ENCODE data around the gene CTLA4.

The CTLA4 gene

GRCh38 chr2:203893401-203893800 lies 25.8 kb downstream of the CTLA4 start:
- DNase-seq = no peak

- DNase-seq = no peak
These were observed 26.3 kb downstream of the CTLA4 start for GRCh38 chr2:203893840-203894239.

GRCh38 chr2:203894262-203894661 lies 26.7 kb downstream of the CTLA4 start:
- DNase-seq = no peak

- no peak for DNase-seq
These were observed 30.0 kb downstream of the CTLA4 start for GRCh38 chr2:203897544-203897943.

- DNase-seq = no peak
These were observed 31.1 kb downstream of the CTLA4 start for GRCh38 chr2:203898657-203899056.

- DNase-seq = no peak
These were observed 32.7 kb downstream of the CTLA4 start for GRCh38 chr2:203900253-203900652.

- no peak for DNase-seq
These were observed 36.5 kb downstream of the CTLA4 start for GRCh38 chr2:203904022-203904421.

- no peak for DNase-seq
These were observed 38.1 kb downstream of the CTLA4 start for GRCh38 chr2:203905656-203906055.

- no peak for DNase-seq
These were observed 40.7 kb downstream of the CTLA4 start for GRCh38 chr2:203908066-203908796.

- no peak for DNase-seq
These were observed 41.2 kb downstream of the CTLA4 start for GRCh38 chr2:203908797-203909185.

GRCh38 chr2:203909261-203909967 lies 41.8 kb downstream of the CTLA4 start:
- DNase-seq = no peak

GRCh38 chr2:203909974-203910373 lies 42.4 kb downstream of the CTLA4 start:
- no peak for DNase-seq

GRCh38 chr2:203913947-203914346 lies 46.4 kb downstream of the CTLA4 start:
- no peak for DNase-seq

GRCh38 chr2:203914546-203915182 lies 47.1 kb downstream of the CTLA4 start:
- DNase-seq = no peak

GRCh38 chr2:203915256-203915655 lies 47.7 kb downstream of the CTLA4 start:
- no peak for DNase-seq

GRCh38 chr2:203916756-203917155 lies 49.2 kb downstream of the CTLA4 start:
- DNase-seq = no peak

GRCh38 chr2:203918264-203918663 lies 50.7 kb downstream of the CTLA4 start:
- no peak for DNase-seq

- DNase-seq = no peak
These were observed 51.3 kb downstream of the CTLA4 start for GRCh38 chr2:203918839-203919238.

Data from NCI-H187 (cell line).